ENCODE results near the gene DNAAF1.

- no peak for TF ChIP-seq CTCF (IDR thresholded peaks at IDR 0.05)
- TF ChIP-seq POLR2A (IDR thresholded peaks at IDR 0.05) = no peak
Measured at GRCh38 chr16:84165746-84166145, 20.6 kb downstream of the DNAAF1 start.
